Spinal cord (tissue), 10 donors: Measurements from ENCODE around the gene HERC2. TPM values are rescaled to one million over a fixed set of nuclear protein-coding genes. Genes with fewer than 3 reads are reported as not detected.

Experiments
- DNase-seq, 6 donors: peaks; one replicate each; pipeline versions ENCODE4 v3.0.0 to v3.0.0-alpha.2; 2013 to 2015; ENCODE audit warnings: low spot score in 6 of 6, low read depth in 4 of 6
- H3K27ac ChIP-seq: one replicate; pipeline ENCODE4 v1.5.1; 2013; ENCODE audit warnings: low read depth, low read length, control low read depth
- H3K27me3 ChIP-seq: one replicate; pipeline ENCODE4 v1.6.1; 2013; ENCODE audit warnings: low read length; ENCODE audit not compliant: control insufficient read depth, insufficient read depth
- H3K36me3 ChIP-seq: one replicate; pipeline ENCODE4 v1.6.1; 2013; ENCODE audit warnings: low read length; ENCODE audit not compliant: control insufficient read depth, insufficient read depth
- H3K4me1 ChIP-seq: one replicate; pipeline ENCODE4 v1.6.1; 2013; ENCODE audit warnings: low read length; ENCODE audit not compliant: control insufficient read depth, insufficient read depth
- H3K4me3 ChIP-seq: one replicate; pipeline ENCODE4 v1.5.1; 2013; ENCODE audit warnings: low read depth, low read length, control low read depth
- H3K9me3 ChIP-seq: one replicate; pipeline ENCODE4 v1.6.1; 2013; ENCODE audit warnings: low read length; ENCODE audit not compliant: control insufficient read depth, insufficient read depth
- WGBS: methylation state at CpG from one replicate; pipeline ENCODE4 v1.1.5; 2013; ENCODE audit warnings: missing lambda C conversion rate; ENCODE audit not compliant: insufficient coverage; 5-methylcytosine and 5-hydroxymethylcytosine counted together
- polyA plus RNA-seq, 2 donors: library from polyadenylated mRNA; unstranded; fragments of 120-200 nt; gene quantifications; one replicate each; pipeline ENCODE4 v1.2.1, GENCODE V29; 2013; ENCODE audit not compliant: insufficient read length in 2 of 2
- total RNA-seq, 2 donors: library from RNA; depleted of rRNA in 1 of 2; stranded (reverse); fragments of 120-200 nt in 1 of 2; fragments of >200 nt in 1 of 2; gene quantifications; one replicate each; pipeline versions ENCODE4 v1.2.3 to v1.2.4, GENCODE V29; 2013 to 2014
- donor health status: healthy.

Gene HERC2
- total and polyA plus RNA-seq, 4 donors: 62.9 to 96.2 (median 78.5) TPM

DNA sequence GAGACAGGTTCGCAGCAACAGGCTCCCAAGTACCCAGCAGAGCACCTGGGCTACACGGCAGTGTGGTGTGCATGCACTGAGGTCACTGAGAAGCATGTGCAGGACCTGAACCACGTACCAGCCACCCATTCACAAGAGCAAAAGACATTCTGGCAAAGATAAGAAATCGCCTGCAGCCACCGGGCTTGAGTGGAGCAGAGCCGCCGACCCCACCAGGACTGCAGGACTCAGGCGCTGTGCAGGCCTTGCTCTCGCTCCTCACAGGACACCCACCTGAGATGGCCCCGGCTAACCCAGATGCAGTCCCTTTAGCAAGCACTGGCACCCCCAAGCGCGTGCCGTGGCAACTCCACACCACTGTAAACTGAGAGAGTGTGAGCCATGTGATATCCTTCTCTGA is 190.6 kb downstream of the HERC2 start:
- H3K36me3 ChIP-seq: peaks cover 52% of the 10 kb centered on the region
- 99% methylated on average over 13 of the region's 13 CpGs for WGBS
- no peaks in the 10 kb centered on the region for H3K27me3 ChIP-seq
- DNase-seq: no peak
- H3K4me3 ChIP-seq: no peak overlapping the region
- H3K27ac ChIP-seq: no peak overlapping the region
- H3K9me3 ChIP-seq: no peaks in the 10 kb centered on the region
- peaks cover 2% of the 10 kb centered on the region for H3K4me1 ChIP-seq

- 94% methylated on average over 5 of the region's 7 CpGs for WGBS
- H3K36me3 ChIP-seq: peaks cover 52% of the 10 kb centered on the region
These were observed 191.3 kb downstream of the HERC2 start for GRCh38 chr15:28130651-28131050.

DNA sequence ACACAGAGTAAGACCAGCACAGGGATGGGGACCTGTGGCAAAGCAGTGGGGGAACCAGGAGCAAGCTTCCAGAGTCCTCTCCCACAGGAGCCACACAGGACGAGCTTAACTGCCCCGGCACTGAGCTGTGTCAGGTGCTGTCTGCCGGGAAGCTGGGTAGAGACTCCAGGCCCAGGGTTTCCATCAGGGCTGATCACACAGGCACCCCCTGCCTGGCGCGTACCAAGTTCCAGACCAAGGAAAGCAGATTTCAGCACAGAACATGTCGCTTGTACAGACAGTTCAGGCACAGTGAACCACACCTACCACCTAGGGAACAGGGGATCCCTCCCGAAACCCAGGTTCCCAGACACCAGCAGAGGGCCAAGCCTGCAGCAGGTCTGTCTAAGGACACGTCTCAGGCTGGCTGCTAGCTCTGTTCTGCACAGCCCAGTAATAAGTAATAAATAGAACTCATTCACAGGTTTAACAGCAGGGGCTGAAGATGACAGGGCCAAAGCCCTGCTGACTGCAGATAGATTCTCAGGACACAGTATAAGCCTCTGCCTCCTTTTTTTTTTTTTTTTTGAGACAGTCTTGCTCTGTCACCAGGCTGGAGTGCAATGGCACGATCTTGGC is 192.6 kb downstream of the HERC2 start:
- WGBS: 90% methylated on average over 8 of the region's 9 CpGs
- Histone ChIP-seq H3K4me1 (peaks cover 2% of the 10 kb centered on the region), H3K4me3 (no peak overlapping the region), H3K27me3 (no peaks in the 10 kb centered on the region), H3K27ac (no peak overlapping the region), H3K9me3 (no peaks in the 10 kb centered on the region), H3K36me3 (peaks cover 55% of the 10 kb centered on the region)
- DNase-seq: no peak

More at GRCh38 chr15:28130651-28131050, 191.3 kb downstream of the HERC2 start:
- DNase-seq: no peak
- Histone ChIP-seq H3K4me3 (no peak overlapping the region), H3K27ac (no peak overlapping the region), H3K4me1 (peaks cover 2% of the 10 kb centered on the region), H3K9me3 (no peaks in the 10 kb centered on the region), H3K27me3 (no peaks in the 10 kb centered on the region)

- H3K36me3 ChIP-seq: peaks cover 58% of the 10 kb centered on the region
- no peaks in the 10 kb centered on the region for H3K27me3 ChIP-seq
- no peak overlapping the region for H3K27ac ChIP-seq
- WGBS: 70% methylated on average over 9 of the region's 11 CpGs
- peak in 1 of 6 donors; percentile 75 for DNase-seq
- H3K4me3 ChIP-seq: no peak overlapping the region
- no peaks in the 10 kb centered on the region for H3K9me3 ChIP-seq
- H3K4me1 ChIP-seq: peaks cover 2% of the 10 kb centered on the region
These were observed 193.9 kb downstream of the HERC2 start for GRCh38 chr15:28128031-28128430.

GRCh38 chr15:28127036-28127435 is 194.9 kb downstream of the HERC2 start:
- Histone ChIP-seq H3K4me3 (no peak overlapping the region), H3K9me3 (no peaks in the 10 kb centered on the region), H3K36me3 (peaks cover 58% of the 10 kb centered on the region), H3K4me1 (peaks cover 2% of the 10 kb centered on the region), H3K27me3 (no peaks in the 10 kb centered on the region), H3K27ac (no peak overlapping the region)
- no peak for DNase-seq
- WGBS: 82% methylated on average over 10 of the region's 11 CpGs

- Histone ChIP-seq H3K9me3 (no peaks in the 10 kb centered on the region), H3K4me1 (peaks cover 2% of the 10 kb centered on the region), H3K27ac (no peak overlapping the region), H3K4me3 (no peak overlapping the region), H3K36me3 (peaks cover 58% of the 10 kb centered on the region), H3K27me3 (no peaks in the 10 kb centered on the region)
- 84% methylated on average over 9 of the region's 17 CpGs for WGBS
- peak in 4 of 6 donors; percentile 44 to 92 (median 80) for DNase-seq
These were observed 196.0 kb downstream of the HERC2 start for GRCh38 chr15:28125673-28126651.

- H3K27me3 ChIP-seq: no peaks in the 10 kb centered on the region
- peaks cover 2% of the 10 kb centered on the region for H3K4me1 ChIP-seq
- 95% methylated on average over 10 of the region's 10 CpGs for WGBS
- H3K9me3 ChIP-seq: no peaks in the 10 kb centered on the region
- peaks cover 59% of the 10 kb centered on the region for H3K36me3 ChIP-seq
- DNase-seq: no peak
- no peak overlapping the region for H3K27ac ChIP-seq
- no peak overlapping the region for H3K4me3 ChIP-seq
These were observed 197.1 kb downstream of the HERC2 start for GRCh38 chr15:28124841-28125240.

DNA sequence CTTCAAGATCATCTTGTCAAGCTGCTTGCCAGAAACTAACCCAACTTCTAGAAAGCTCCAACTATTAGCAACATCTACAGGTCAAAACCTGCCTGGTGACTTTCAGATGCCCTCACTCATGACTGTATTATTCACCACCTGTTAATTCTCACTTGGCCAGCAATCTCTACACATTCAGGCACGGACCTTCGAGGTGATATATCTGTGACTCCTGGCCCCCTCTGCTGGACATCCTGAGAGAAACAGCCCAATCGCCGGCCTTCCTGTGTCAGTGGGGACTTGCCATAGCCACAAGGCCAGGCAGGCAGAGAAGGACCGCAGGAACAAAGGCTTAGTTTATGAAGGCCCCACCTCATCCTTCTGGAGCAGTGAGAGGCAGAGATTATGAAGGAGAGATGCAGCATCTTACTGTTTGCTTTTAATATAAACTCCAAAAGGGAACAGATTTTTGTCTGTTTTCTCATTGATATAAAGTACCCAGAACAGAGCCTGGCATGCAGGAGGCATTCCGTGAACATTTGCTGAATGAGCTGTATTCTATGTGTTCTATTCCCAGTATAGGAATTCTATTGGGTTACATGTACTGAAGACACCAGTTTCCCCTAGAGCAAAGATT is 198.5 kb downstream of the HERC2 start:
- DNase-seq: peak in 4 of 6 donors; percentile 57 to 93 (median 80)
- Histone ChIP-seq H3K36me3 (peaks cover 58% of the 10 kb centered on the region), H3K4me3 (no peak overlapping the region), H3K9me3 (no peaks in the 10 kb centered on the region), H3K27ac (no peak overlapping the region), H3K27me3 (no peaks in the 10 kb centered on the region), H3K4me1 (peaks cover 1% of the 10 kb centered on the region)
- WGBS: 6% methylated on average over 4 of the region's 6 CpGs

DNA sequence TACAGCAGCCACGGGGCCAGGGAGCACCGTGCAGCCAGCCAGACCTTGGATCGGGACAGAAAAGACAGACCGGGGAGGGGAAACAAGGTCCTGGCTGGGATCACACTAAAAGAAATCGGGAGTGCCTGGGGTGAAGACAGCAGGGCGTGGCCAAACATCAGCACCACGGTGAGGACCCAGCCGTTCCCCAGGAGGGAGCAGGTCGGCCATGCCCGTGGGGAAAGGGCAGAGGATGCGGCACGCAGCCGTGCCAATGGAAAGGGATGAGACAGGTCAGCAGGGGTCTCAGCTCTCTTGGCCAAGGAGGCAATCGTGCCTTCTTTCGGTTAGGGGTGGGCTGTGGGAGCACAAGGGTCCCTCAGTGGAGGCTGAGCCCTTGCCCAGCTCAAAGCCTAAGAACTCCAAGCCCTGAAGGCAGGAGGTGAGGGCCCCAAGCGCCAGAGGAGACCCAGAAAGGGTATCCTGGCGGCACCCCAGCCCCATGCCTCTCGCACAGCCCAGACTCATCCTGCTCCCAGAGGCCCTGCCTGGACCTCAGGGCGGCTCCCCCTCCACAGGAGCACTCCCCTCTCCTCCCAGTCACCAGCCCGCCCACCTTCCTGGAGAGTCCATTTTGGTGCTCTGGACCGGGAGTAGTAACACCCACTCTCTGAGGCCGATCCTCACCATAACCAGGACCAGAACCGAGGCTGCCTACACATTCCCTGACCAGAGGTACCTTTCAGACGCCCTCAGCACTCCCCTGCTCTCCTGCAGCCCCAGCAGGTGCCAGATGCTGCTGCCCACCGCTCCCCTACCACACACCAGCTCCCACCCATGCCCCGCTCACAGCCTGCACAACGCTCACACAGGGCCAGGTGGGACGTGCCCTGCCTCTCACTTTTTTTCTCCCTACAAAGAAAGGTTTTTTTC is 199.7 kb downstream of the HERC2 start:
- H3K4me1 ChIP-seq: no peaks in the 10 kb centered on the region
- WGBS: 90% methylated on average over 27 of the region's 28 CpGs
- H3K4me3 ChIP-seq: no peak overlapping the region
- DNase-seq: no peak
- peaks cover 67% of the 10 kb centered on the region for H3K36me3 ChIP-seq
- no peaks in the 10 kb centered on the region for H3K9me3 ChIP-seq
- no peaks in the 10 kb centered on the region for H3K27me3 ChIP-seq
- no peak overlapping the region for H3K27ac ChIP-seq
